Transverse colon (tissue), 4 donors: Measurements from ENCODE around the gene KIF1B.

Experiments used
- CTCF ChIP-seq, 5 experiments: fragments of 200-600 bp in 3 of 5; fragments of 450-650 bp in 2 of 5; sonication (generic) in 3 of 5; IDR thresholded peaks; 1 replicate in 2 of 5; 2 replicates in 3 of 5; pipeline ENCODE4 v1.5.1; 2016 to 2017; ENCODE audit warnings: antibody characterized with exemption in 5 of 5, inconsistent platforms in 3 of 5, mild to moderate bottlenecking in 2 of 5, moderate library complexity in 1 of 5
- POLR2AphosphoS5 ChIP-seq, 3 donors: sonication (generic); formaldehyde crosslinking; IDR thresholded peaks; one replicate each; pipeline ENCODE4 v1.6.1; 2016; ENCODE audit warnings: antibody characterized with exemption in 3 of 3

DNA sequence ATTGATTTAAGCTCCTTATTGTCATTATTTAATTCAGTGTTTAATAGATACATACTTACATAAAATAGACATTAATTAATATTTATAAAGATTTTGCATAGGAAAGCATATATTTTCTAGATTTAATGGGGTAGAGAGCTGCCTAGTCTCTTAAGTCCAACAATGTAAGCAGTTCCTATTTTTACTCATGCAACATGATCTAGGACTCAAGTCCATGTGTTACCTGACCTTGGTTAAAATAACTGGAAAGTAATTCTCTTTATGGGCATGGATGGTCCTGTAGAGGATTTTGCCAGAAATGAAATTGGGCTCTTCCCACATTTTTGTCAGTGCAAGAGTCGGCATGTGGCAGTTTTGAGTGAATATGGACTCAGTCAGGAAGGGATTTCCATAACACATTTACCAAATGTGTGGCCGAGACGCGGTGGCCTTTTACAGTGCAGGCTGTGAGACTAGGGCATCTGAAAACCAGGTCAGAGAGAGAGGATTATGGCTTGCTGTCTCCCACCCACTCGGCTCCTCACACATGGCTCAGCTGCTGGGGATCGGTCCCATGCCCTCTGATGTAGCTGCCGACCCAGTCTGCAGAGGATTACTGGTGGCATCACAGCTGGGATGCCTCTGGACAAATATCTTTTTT, 6.2 kb upstream of the KIF1B start:
- no peak for TF ChIP-seq POLR2AphosphoS5 (IDR thresholded peaks at IDR 0.05)
- no peak for TF ChIP-seq CTCF (IDR thresholded peaks at IDR 0.05)
